HepG2 (cell line): ENCODE results near the gene EPS8. TPM values are rescaled to one million over a fixed set of nuclear protein-coding genes. Genes with fewer than 3 reads are reported as not detected.

Experiments used
- HIVEP1 ChIP-seq: sonication (generic); formaldehyde crosslinking; IDR thresholded peaks from 2 replicates; pipeline ENCODE4 v1.4.0; 2020; ENCODE audit warnings: mild to moderate bottlenecking, missing genetic modification reagents
- KLF13 ChIP-seq: sonication (generic); formaldehyde crosslinking; IDR thresholded peaks from 2 replicates; pipeline ENCODE4 v1.4.0; 2020; ENCODE audit warnings: mild to moderate bottlenecking, missing genetic modification reagents
- KLF16 ChIP-seq, 2 experiments: sonication (generic) in 1 of 2; formaldehyde crosslinking in 1 of 2; IDR thresholded peaks; 2 replicates each; pipeline versions ENCODE4 v1.6.1 to v1.8.0; 2016 to 2023; ENCODE audit warnings: missing genetic modification reagents in 2 of 2, missing compliant biosample characterization in 1 of 2
- ZBTB1 ChIP-seq: sonication (generic); formaldehyde crosslinking; IDR thresholded peaks from 2 replicates; pipeline ENCODE4 v1.4.0; 2020; ENCODE audit warnings: missing genetic modification reagents, borderline replicate concordance
- ZNF788 ChIP-seq: sonication (generic); formaldehyde crosslinking; IDR thresholded peaks from 2 replicates; pipeline ENCODE4 v1.5.0; 2020; ENCODE audit warnings: mild to moderate bottlenecking, missing genetic modification reagents, borderline replicate concordance
- ZNF879 ChIP-seq: sonication (generic); formaldehyde crosslinking; IDR thresholded peaks from 2 replicates; pipeline ENCODE4 v1.8.1; 2023; ENCODE audit warnings: missing genetic modification reagents
- polyA plus RNA-seq, 8 experiments: library from polyadenylated mRNA; depleted of rRNA in 3 of 8; stranded (reverse) in 7 of 8; unstranded in 1 of 8; fragments of >200 nt; fragmentation: Illumina TruSeq in 4 of 8; extraction: Trizol in 4 of 8; gene quantifications; 2 replicates each; pipeline versions ENCODE4 v1.2.1 to v1.2.3, GENCODE V29; 2011 to 2016; ENCODE audit warnings: low read depth in 4 of 8, missing spikeins in 1 of 8, mixed read lengths in 1 of 8; ENCODE audit not compliant: insufficient read depth in 1 of 8
- total RNA-seq, 5 experiments: library from RNA; depleted of rRNA; stranded (reverse); fragments of >200 nt; fragmentation: Illumina TruSeq; extraction: Trizol; gene quantifications; 2 replicates each; pipeline ENCODE4 v1.2.3, GENCODE V29; 2016; ENCODE audit warnings: low read depth in 1 of 5
- TF ChIP-seq, protein P1 (sequence below): sonication (generic); formaldehyde crosslinking; IDR thresholded peaks from 2 replicates; pipeline ENCODE4 v1.5.1; 2020; ENCODE audit warnings: missing genetic modification reagents, mild to moderate bottlenecking, borderline replicate concordance
- TF ChIP-seq, protein P2 (sequence below): sonication (generic); formaldehyde crosslinking; IDR thresholded peaks from 2 replicates; pipeline ENCODE4 v1.5.1; 2020; ENCODE audit warnings: mild to moderate bottlenecking, missing genetic modification reagents
- TF ChIP-seq, protein P3 (sequence below): fragments of 450-650 bp; IDR thresholded peaks from 2 replicates; pipeline ENCODE4 v1.6.1; 2016
- TF ChIP-seq, protein P4 (sequence below): sonication (generic); formaldehyde crosslinking; IDR thresholded peaks from 2 replicates; pipeline ENCODE4 v1.5.0; 2020; ENCODE audit warnings: missing genetic modification reagents, mild to moderate bottlenecking, borderline replicate concordance
- TF ChIP-seq, protein P5 (sequence below): sonication (generic); formaldehyde crosslinking; IDR thresholded peaks from 2 replicates; pipeline ENCODE4 v1.5.0; 2020; ENCODE audit warnings: mild to moderate bottlenecking, missing genetic modification reagents, borderline replicate concordance
- TF ChIP-seq, protein P6 (sequence below): sonication (generic); formaldehyde crosslinking; IDR thresholded peaks from 2 replicates; pipeline ENCODE4 v1.8.0; 2022; ENCODE audit warnings: missing genetic modification reagents, mild to moderate bottlenecking, inconsistent platforms, borderline replicate concordance

Gene EPS8
- total and polyA plus RNA-seq, 2 of the 13 experiments (the other 11 are each of a cell fraction or from before 2014, with no cell fraction given) = 37.1 to 43.4 TPM

DNA sequence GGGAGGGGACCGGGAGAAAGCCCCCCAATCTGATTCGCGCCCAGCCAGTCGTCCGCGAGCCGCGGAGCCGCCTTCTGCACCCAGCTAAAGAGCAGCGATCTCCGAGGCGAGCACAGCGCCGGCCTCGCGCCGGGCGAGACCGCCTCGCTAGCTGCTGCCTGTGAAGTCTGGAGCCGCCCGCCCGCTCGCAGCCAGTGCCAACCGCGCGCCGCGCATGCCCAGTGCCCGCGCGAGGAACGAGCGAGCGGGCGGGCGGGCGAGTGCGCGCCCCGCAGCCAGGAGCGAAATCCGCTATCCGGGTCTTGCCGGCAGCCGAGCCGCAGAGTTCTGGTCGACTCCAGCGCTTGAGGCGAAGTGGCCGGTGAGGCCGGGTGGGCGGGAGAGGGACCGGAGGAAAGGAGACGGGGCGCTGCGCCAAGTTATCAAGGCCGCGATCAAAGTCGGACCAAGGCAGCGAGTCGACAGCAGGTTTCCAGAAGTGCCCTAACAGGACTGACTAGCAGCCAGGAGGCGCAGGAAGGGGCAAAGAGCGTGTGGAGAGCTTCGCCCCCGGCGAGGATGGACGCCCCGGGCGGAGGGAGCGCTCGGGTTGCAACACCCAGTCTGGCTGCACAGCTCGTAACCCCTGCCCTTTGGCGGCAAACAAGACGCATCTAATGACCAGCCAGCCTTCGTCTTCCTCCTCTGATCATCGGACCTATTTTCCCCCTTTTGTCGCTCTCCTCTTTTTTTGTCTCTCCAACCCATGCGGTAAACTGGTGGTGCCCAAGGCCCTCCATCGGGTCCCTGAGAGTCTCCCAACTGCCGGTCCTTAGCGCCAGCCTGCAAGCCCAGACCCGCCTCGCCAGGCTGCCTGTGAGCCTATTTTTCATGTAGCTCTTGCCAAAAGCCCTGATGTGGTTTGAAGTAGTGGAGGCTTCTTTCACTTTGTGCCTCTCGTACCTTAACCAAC is at the start of gene EPS8 (continued):
- TF ChIP-seq, protein P1, sequence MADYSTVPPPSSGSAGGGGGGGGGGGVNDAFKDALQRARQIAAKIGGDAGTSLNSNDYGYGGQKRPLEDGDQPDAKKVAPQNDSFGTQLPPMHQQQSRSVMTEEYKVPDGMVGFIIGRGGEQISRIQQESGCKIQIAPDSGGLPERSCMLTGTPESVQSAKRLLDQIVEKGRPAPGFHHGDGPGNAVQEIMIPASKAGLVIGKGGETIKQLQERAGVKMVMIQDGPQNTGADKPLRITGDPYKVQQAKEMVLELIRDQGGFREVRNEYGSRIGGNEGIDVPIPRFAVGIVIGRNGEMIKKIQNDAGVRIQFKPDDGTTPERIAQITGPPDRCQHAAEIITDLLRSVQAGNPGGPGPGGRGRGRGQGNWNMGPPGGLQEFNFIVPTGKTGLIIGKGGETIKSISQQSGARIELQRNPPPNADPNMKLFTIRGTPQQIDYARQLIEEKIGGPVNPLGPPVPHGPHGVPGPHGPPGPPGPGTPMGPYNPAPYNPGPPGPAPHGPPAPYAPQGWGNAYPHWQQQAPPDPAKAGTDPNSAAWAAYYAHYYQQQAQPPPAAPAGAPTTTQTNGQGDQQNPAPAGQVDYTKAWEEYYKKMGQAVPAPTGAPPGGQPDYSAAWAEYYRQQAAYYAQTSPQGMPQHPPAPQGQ (CRISPR knock-in tag) = peak; percentile 28; the same call in 1 of the 2 replicates
- TF ChIP-seq KLF13 (CRISPR knock-in tag) (0 out of 2 replicates have a peak, but pooled peaks have one; percentile 25), ZNF788 (peak; percentile 91), ZNF879 (CRISPR knock-in tag) (no peak), KLF16 (CRISPR knock-in tag; IDR thresholded peaks at IDR 0.05) (peak; percentile 36 to 74; a peak in 2 of 4 replicates), HIVEP1 (peak; percentile 50; the same call in 1 of the 2 replicates), ZBTB1 (no peak)
- TF ChIP-seq, protein P2, sequence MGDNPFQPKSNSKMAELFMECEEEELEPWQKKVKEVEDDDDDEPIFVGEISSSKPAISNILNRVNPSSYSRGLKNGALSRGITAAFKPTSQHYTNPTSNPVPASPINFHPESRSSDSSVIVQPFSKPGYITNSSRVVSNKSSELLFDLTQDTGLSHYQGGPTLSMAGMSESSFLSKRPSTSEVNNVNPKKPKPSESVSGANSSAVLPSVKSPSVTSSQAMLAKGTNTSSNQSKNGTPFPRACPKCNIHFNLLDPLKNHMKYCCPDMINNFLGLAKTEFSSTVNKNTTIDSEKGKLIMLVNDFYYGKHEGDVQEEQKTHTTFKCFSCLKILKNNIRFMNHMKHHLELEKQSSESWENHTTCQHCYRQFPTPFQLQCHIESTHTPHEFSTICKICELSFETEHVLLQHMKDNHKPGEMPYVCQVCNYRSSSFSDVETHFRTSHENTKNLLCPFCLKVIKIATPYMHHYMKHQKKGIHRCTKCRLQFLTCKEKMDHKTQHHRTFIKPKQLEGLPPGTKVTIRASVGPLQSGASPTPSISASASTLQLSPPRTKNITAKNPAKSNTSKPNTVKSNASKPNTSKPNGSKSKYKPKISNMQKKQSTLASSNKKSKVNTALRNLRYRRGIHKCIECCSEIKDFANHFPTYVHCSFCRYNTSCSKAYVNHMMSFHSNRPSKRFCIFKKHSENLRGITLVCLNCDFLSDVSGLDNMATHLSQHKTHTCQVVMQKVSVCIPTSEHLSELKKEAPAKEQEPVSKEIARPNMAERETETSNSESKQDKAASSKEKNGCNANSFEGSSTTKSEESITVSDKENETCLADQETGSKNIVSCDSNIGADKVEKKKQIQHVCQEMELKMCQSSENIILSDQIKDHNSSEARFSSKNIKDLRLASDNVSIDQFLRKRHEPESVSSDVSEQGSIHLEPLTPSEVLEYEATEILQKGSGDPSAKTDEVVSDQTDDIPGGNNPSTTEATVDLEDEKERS (CRISPR knock-in tag) = peak; percentile 82; the same call in 1 of the 2 replicates
- TF ChIP-seq, protein P3, sequence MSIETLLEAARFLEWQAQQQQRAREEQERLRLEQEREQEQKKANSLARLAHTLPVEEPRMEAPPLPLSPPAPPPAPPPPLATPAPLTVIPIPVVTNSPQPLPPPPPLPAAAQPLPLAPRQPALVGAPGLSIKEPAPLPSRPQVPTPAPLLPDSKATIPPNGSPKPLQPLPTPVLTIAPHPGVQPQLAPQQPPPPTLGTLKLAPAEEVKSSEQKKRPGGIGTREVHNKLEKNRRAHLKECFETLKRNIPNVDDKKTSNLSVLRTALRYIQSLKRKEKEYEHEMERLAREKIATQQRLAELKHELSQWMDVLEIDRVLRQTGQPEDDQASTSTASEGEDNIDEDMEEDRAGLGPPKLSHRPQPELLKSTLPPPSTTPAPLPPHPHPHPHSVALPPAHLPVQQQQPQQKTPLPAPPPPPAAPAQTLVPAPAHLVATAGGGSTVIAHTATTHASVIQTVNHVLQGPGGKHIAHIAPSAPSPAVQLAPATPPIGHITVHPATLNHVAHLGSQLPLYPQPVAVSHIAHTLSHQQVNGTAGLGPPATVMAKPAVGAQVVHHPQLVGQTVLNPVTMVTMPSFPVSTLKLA = no peak
- TF ChIP-seq, protein P4, sequence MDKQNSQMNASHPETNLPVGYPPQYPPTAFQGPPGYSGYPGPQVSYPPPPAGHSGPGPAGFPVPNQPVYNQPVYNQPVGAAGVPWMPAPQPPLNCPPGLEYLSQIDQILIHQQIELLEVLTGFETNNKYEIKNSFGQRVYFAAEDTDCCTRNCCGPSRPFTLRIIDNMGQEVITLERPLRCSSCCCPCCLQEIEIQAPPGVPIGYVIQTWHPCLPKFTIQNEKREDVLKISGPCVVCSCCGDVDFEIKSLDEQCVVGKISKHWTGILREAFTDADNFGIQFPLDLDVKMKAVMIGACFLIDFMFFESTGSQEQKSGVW (CRISPR knock-in tag) = 0 out of 2 replicates have a peak, but pooled peaks have one; percentile 87
- TF ChIP-seq, protein P5, sequence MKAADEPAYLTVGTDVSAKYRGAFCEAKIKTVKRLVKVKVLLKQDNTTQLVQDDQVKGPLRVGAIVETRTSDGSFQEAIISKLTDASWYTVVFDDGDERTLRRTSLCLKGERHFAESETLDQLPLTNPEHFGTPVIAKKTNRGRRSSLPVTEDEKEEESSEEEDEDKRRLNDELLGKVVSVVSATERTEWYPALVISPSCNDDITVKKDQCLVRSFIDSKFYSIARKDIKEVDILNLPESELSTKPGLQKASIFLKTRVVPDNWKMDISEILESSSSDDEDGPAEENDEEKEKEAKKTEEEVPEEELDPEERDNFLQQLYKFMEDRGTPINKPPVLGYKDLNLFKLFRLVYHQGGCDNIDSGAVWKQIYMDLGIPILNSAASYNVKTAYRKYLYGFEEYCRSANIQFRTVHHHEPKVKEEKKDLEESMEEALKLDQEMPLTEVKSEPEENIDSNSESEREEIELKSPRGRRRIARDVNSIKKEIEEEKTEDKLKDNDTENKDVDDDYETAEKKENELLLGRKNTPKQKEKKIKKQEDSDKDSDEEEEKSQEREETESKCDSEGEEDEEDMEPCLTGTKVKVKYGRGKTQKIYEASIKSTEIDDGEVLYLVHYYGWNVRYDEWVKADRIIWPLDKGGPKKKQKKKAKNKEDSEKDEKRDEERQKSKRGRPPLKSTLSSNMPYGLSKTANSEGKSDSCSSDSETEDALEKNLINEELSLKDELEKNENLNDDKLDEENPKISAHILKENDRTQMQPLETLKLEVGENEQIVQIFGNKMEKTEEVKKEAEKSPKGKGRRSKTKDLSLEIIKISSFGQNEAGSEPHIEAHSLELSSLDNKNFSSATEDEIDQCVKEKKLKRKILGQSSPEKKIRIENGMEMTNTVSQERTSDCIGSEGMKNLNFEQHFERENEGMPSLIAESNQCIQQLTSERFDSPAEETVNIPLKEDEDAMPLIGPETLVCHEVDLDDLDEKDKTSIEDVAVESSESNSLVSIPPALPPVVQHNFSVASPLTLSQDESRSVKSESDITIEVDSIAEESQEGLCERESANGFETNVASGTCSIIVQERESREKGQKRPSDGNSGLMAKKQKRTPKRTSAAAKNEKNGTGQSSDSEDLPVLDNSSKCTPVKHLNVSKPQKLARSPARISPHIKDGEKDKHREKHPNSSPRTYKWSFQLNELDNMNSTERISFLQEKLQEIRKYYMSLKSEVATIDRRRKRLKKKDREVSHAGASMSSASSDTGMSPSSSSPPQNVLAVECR = peak; percentile 84
- TF ChIP-seq, protein P6, sequence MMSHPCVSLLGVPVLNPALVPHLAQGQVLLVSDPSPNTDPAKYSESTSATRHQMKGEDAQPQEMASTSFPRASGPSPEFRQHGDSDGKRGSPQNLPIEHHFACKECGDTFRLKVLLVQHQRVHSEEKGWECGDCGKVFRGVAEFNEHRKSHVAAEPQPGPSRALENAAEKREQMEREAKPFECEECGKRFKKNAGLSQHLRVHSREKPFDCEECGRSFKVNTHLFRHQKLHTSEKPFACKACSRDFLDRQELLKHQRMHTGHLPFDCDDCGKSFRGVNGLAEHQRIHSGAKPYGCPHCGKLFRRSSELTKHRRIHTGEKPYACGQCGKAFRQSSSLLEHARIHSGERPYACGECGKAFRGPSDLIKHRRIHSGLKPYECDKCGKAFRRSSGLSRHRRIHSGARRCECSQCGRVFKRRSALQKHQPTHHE (CRISPR knock-in tag) = peak; percentile 80
